ENCODE data around the gene MAD2L2. TPM values are rescaled to one million over a fixed set of nuclear protein-coding genes. Genes with fewer than 3 reads are reported as not detected.

Gene MAD2L2
- total and polyA plus RNA-seq, 9 of the 15 experiments (the other 6 are each of a cell fraction or from before 2014, with no cell fraction given): 12.4 to 286 (median 143) TPM

DNA sequence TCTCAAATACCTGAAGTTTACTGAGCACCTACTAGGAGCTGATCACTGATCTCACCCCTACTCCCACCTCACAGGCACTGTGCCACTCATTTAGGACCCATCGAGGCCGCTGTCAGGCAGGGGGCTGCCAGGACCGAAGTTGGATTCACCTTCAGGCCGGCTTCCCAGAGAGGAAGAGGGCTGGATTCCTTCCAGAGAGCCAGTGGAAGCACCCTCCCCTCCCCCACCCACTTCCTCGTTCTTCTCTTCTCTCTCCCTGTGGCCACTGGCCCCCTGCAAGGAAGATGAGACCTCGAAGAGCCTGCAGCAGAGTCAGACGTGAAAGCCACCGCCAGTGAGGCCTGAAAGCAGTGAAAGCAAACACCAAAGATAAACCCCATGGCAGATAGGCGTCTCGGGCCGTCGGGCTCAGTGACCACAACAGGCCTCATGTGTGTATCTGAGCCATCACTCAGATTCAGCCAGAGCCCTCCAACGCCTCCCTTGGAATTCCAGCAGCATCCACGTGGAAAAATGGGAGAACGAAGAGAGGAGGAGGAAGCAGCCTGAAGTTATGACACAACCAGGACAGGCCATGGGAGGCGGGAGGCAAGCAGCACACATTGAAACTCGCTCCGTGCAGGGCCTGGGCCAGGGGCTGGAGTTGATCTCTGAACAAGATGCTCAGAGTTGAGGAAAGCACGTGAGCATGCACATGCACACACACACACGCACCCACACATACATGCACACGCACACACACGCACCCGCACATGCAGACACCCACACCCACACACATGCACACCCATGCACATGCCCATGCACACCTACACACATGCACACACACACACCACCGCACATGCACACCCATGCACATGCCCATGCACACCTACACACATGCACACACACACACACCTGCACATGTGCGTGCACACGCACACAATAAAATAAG, 48.8 kb upstream of the MAD2L2 start:
- no peaks in the 10 kb centered on the region for H3K36me3 ChIP-seq (ENCODE audit: control insufficient read depth, insufficient read depth, low read length)
- peak overlapping the region; percentile 99 for H2AFZ ChIP-seq (ENCODE audit: low read depth, low read length)
- H3K9me3 ChIP-seq (replicated peaks; ENCODE audit: control insufficient read depth, insufficient read depth, low read depth, low read length): no peaks in the 10 kb centered on the region
- no peaks in the 10 kb centered on the region for H3K27me3 ChIP-seq (ENCODE audit: control insufficient read depth in 2 of 2, insufficient read depth in 2 of 2, low read length in 2 of 2)
- H3K79me2 ChIP-seq (ENCODE audit: control insufficient read depth, insufficient read depth, low read length): no peaks in the 10 kb centered on the region
- peak overlapping the region; percentile 53; the same call in 1 of the 2 replicates for H3K4me2 ChIP-seq (ENCODE audit: insufficient read depth, low read length)
- H3K27ac ChIP-seq (ENCODE audit: extremely low read depth, low read depth, low read length): peak overlapping the region; percentile 78
- ChIA-PET CTCF (ENCODE audit: low intra/inter-chr PET ratio) (no interaction called here), POLR2A (interaction anchor here (1.0 kb wide), 1 partner anchor 77 kb away, joined by 3 read pairs; the partner anchor contains the start of gene CLCN6)
- 47% methylated on average over 25 of the region's 26 CpGs for WGBS (ENCODE audit: insufficient coverage, low coverage, missing lambda C conversion rate)
- ATAC-seq (peak; percentile 26), DNase-seq (ENCODE audit: extremely low read depth in 1 of 4, low spot score in 3 of 4) (peak; percentile 55 to 69 (median 69)), FAIRE-seq (no peak)
- no peaks in the 10 kb centered on the region for H4K20me1 ChIP-seq (replicated peaks; ENCODE audit: control insufficient read depth, insufficient read depth, low read length)
- peaks cover 5% of the 10 kb centered on the region for H3K9me1 ChIP-seq (ENCODE audit: control insufficient read depth, insufficient read depth, low read length)
- BruUV-seq (replicated peaks): no TSS peak
- peaks cover 27 to 39% of the 10 kb centered on the region in 2 experiments for H3K4me1 ChIP-seq (replicated peaks in 1 of 2; ENCODE audit: control insufficient read depth in 2 of 2, insufficient read depth in 2 of 2, low read length in 2 of 2)
- intact Hi-C loops (cut with micrococcal nuclease) (loop anchor here (10.0 kb wide), 1 partner anchor 695 kb away; no protein-coding TSS in a partner anchor), in situ Hi-C loops (cut with MboI) (no loop called here)
- H3K9ac ChIP-seq (ENCODE audit: insufficient read depth in 1 of 2, low read depth in 2 of 2, low read length in 2 of 2): peak overlapping the region; percentile 42 to 87
- no peak overlapping the region for H3K4me3 ChIP-seq
- no peak for TF ChIP-seq TBP (optimal IDR thresholded peaks at IDR 0.05; ENCODE audit: low read depth, low read length)
- TF ChIP-seq ZNF639 (CRISPR knock-in tag; conservative IDR thresholded peaks at IDR 0.05 in 1 of 2, IDR thresholded peaks at IDR 0.05 in 1 of 2): peak in 1 of 2 experiments; percentile 55; a peak in 1 of 4 replicates
- no peak for TF ChIP-seq BRD9 (IDR thresholded peaks at IDR 0.05; ENCODE audit: low read depth, partially characterized antibody)
- TF ChIP-seq ADNP (tag; IDR thresholded peaks at IDR 0.05): no peak
- TF ChIP-seq NR0B1 (IDR thresholded peaks at IDR 0.05; ENCODE audit: partially characterized antibody): no peak
- no peak for TF ChIP-seq GABPA (tag; conservative IDR thresholded peaks at IDR 0.05; ENCODE audit: low read depth)
- TF ChIP-seq ZNF354B (CRISPR knock-in tag; IDR thresholded peaks at IDR 0.05): no peak
- TF ChIP-seq, protein P1, sequence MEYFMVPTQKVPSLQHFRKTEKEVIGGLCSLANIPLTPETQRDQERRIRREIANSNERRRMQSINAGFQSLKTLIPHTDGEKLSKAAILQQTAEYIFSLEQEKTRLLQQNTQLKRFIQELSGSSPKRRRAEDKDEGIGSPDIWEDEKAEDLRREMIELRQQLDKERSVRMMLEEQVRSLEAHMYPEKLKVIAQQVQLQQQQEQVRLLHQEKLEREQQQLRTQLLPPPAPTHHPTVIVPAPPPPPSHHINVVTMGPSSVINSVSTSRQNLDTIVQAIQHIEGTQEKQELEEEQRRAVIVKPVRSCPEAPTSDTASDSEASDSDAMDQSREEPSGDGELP (CRISPR knock-in tag; IDR thresholded peaks at IDR 0.05; ENCODE audit: borderline replicate concordance): no peak
- TF ChIP-seq RBM17 (IDR thresholded peaks at IDR 0.05; ENCODE audit: borderline replicate concordance, low read depth, low read length): no peak
- no peak for TF ChIP-seq TCF15 (CRISPR knock-in tag; IDR thresholded peaks at IDR 0.05)
- TF ChIP-seq U2AF2 (optimal IDR thresholded peaks at IDR 0.05; ENCODE audit: low read depth, low read length): no peak
- TF ChIP-seq POLR2AphosphoS2 (IDR thresholded peaks at IDR 0.05; ENCODE audit: low read length): no peak
- TF ChIP-seq ZNF707 (CRISPR knock-in tag; conservative IDR thresholded peaks at IDR 0.05): no peak
- TF ChIP-seq CHD1 (IDR thresholded peaks at IDR 0.05; ENCODE audit: low read length): no peak
